ENCODE results near the gene ZC3H6.

DNA sequence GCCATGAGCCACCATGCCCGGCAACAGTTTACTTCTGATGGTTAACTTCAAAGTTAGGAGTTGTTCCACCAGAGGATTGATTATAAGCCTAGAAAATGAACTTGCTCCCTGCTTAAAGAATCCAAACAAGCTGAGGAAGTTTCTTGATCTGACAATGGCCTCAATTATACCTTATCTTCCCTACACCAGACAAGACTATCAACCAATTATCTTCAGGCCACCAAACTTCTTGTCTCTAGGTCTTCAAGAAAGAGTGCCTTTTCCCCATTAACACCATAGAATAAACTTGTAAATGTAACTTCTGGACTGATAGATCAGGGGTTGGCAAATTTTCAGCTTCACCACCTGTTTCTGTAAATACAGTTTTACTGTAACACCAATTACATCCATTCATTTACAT, 35.5 kb upstream of the ZC3H6 start:
- TF ChIP-seq, protein P1, sequence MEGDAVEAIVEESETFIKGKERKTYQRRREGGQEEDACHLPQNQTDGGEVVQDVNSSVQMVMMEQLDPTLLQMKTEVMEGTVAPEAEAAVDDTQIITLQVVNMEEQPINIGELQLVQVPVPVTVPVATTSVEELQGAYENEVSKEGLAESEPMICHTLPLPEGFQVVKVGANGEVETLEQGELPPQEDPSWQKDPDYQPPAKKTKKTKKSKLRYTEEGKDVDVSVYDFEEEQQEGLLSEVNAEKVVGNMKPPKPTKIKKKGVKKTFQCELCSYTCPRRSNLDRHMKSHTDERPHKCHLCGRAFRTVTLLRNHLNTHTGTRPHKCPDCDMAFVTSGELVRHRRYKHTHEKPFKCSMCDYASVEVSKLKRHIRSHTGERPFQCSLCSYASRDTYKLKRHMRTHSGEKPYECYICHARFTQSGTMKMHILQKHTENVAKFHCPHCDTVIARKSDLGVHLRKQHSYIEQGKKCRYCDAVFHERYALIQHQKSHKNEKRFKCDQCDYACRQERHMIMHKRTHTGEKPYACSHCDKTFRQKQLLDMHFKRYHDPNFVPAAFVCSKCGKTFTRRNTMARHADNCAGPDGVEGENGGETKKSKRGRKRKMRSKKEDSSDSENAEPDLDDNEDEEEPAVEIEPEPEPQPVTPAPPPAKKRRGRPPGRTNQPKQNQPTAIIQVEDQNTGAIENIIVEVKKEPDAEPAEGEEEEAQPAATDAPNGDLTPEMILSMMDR (conservative IDR thresholded peaks at IDR 0.05 in 1 of 2, IDR thresholded peaks at IDR 0.05 in 1 of 2; ENCODE audit: extremely low read depth in 1 of 2, insufficient read depth in 1 of 2, low read depth in 1 of 2, low read length in 2 of 2): no peak
- TF ChIP-seq EZH2 (IDR thresholded peaks at IDR 0.05; ENCODE audit: borderline replicate concordance, low read length): no peak

All from mammary epithelial cell (primary cell).